Skeletal muscle tissue (tissue), 4 donors: ENCODE data around the gene APOM. TPM values are rescaled to one million over a fixed set of nuclear protein-coding genes. Genes with fewer than 3 reads are reported as not detected.

Experiments used
- H3K27ac ChIP-seq: one replicate; pipeline ENCODE4 v1.7.0; 2013; ENCODE audit warnings: mild to moderate bottlenecking, low read depth, low read length, inconsistent platforms
- H3K27me3 ChIP-seq, 3 donors: one replicate each; pipeline ENCODE4 v1.7.0; 2013; ENCODE audit warnings: low read length in 3 of 3; ENCODE audit not compliant: control insufficient read depth in 3 of 3, insufficient read depth in 3 of 3
- H3K36me3 ChIP-seq, 3 donors: one replicate each; pipeline ENCODE4 v1.7.0; 2013; ENCODE audit warnings: low read length in 3 of 3; ENCODE audit not compliant: control insufficient read depth in 3 of 3, insufficient read depth in 3 of 3
- H3K4me1 ChIP-seq, 3 donors: one replicate each; pipeline ENCODE4 v1.7.0; 2013; ENCODE audit warnings: low read length in 3 of 3, mild to moderate bottlenecking in 3 of 3; ENCODE audit not compliant: control insufficient read depth in 3 of 3, insufficient read depth in 3 of 3
- H3K4me3 ChIP-seq, 3 donors: one replicate each; pipeline ENCODE4 v1.7.0; 2013; ENCODE audit warnings: low read length in 3 of 3
- H3K9ac ChIP-seq, 3 donors: one replicate each; pipeline ENCODE4 v1.7.0; 2013; ENCODE audit warnings: low read length in 3 of 3, mild to moderate bottlenecking in 3 of 3, moderate library complexity in 2 of 3, low read depth in 1 of 3
- H3K9me3 ChIP-seq, 3 donors: one replicate each; pipeline ENCODE4 v1.7.0; 2013; ENCODE audit warnings: low read length in 3 of 3; ENCODE audit not compliant: control insufficient read depth in 3 of 3
- total RNA-seq: library from RNA; depleted of rRNA; stranded (reverse); fragments of >200 nt; gene quantifications from one replicate; pipeline ENCODE4 v1.2.3, GENCODE V29; 2014
- donor health status: Osteomylitis.

Gene APOM
- total RNA-seq, 1 donor from 2014 or later: 1.0 TPM

GRCh38 chr6:31630177-31630934 lies 25.3 kb upstream of the APOM start:
- H3K36me3 ChIP-seq: peaks cover 83 to 92% (median 88%) of the 10 kb centered on the region in 3 donors
- H3K9me3 ChIP-seq: no peaks in the 10 kb centered on the region
- no peaks in the 10 kb centered on the region for H3K27me3 ChIP-seq

DNA sequence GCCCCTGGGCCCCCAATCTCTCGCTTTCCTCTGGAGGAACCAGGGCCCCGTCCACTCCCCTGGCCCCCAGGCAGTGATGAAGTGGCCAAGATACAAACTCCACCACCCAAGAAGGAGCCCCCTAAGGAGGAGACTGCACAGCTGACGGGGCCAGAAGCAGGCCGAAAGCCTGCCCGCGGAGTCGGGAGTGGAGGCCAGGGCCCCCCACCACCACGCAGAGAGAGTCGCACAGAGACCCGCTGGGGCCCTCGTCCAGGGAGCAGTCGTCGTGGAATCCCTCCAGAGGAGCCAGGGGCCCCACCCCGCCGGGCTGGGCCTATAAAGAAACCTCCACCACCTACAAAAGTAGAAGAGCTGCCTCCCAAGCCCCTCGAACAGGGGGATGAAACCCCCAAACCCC lies 24.5 kb upstream of the APOM start:
- H3K27me3 ChIP-seq: no peaks in the 10 kb centered on the region
- H3K9me3 ChIP-seq: no peaks in the 10 kb centered on the region
- H3K4me1 ChIP-seq: no peaks in the 10 kb centered on the region
- H3K36me3 ChIP-seq: peaks cover 83 to 92% (median 88%) of the 10 kb centered on the region in 3 donors
- H3K4me3 ChIP-seq: no peak overlapping the region
- H3K27ac ChIP-seq: no peak overlapping the region
- no peak overlapping the region for H3K9ac ChIP-seq

More at GRCh38 chr6:31630177-31630934, 25.3 kb upstream of the APOM start:
- H3K4me3 ChIP-seq: no peak overlapping the region
- no peak overlapping the region for H3K9ac ChIP-seq
- H3K27ac ChIP-seq: no peak overlapping the region
- no peaks in the 10 kb centered on the region for H3K4me1 ChIP-seq

GRCh38 chr6:31631681-31632278 lies 23.9 kb upstream of the APOM start:
- Histone ChIP-seq H3K4me3 (no peak overlapping the region), H3K27me3 (no peaks in the 10 kb centered on the region), H3K36me3 (peaks cover 84 to 92% (median 88%) of the 10 kb centered on the region in 3 donors), H3K4me1 (no peaks in the 10 kb centered on the region), H3K27ac (no peak overlapping the region), H3K9me3 (no peaks in the 10 kb centered on the region), H3K9ac (no peak overlapping the region)

GRCh38 chr6:31632279-31632946 lies 23.3 kb upstream of the APOM start:
- peak overlapping the region in 1 of 3 donors; percentile 8 for H3K9ac ChIP-seq
- peaks cover 84 to 92% (median 88%) of the 10 kb centered on the region in 3 donors for H3K36me3 ChIP-seq

DNA sequence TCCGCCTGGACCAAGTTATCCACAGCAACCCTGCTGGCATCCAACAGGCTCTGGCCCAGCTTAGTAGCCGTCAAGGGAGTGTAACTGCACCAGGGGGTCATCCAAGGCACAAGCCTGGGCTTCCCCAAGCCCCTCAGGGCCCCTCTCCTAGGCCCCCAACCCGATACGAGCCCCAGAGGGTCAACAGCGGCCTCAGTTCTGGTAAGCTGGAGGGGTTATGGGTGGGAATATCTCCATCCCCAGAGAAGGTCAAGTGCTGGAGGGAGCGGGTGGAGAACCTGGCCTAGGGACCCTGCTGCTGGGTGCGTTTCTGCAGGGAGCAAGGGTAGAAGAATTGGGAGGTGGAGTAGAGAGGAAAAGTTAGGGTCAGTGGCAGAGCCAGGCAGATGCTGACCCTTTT lies 22.2 kb upstream of the APOM start:
- Histone ChIP-seq H3K27me3 (no peaks in the 10 kb centered on the region), H3K36me3 (peaks cover 79 to 88% (median 80%) of the 10 kb centered on the region in 3 donors), H3K4me1 (peaks cover 0 to 6% (median 4%) of the 10 kb centered on the region in 3 donors), H3K4me3 (no peak overlapping the region), H3K9ac (no peak overlapping the region), H3K9me3 (no peaks in the 10 kb centered on the region), H3K27ac (peak overlapping the region; percentile 19)

More at GRCh38 chr6:31632279-31632946, 23.3 kb upstream of the APOM start:
- Histone ChIP-seq H3K27ac (no peak overlapping the region), H3K4me3 (no peak overlapping the region), H3K9me3 (no peaks in the 10 kb centered on the region), H3K4me1 (no peaks in the 10 kb centered on the region), H3K27me3 (no peaks in the 10 kb centered on the region)

GRCh38 chr6:31634131-31634530 lies 21.6 kb upstream of the APOM start:
- Histone ChIP-seq H3K27me3 (no peaks in the 10 kb centered on the region), H3K27ac (no peak overlapping the region), H3K9me3 (no peaks in the 10 kb centered on the region), H3K9ac (no peak overlapping the region), H3K36me3 (peaks cover 76 to 84% (median 80%) of the 10 kb centered on the region in 3 donors), H3K4me3 (no peak overlapping the region), H3K4me1 (peaks cover 0 to 6% (median 4%) of the 10 kb centered on the region in 3 donors)

DNA sequence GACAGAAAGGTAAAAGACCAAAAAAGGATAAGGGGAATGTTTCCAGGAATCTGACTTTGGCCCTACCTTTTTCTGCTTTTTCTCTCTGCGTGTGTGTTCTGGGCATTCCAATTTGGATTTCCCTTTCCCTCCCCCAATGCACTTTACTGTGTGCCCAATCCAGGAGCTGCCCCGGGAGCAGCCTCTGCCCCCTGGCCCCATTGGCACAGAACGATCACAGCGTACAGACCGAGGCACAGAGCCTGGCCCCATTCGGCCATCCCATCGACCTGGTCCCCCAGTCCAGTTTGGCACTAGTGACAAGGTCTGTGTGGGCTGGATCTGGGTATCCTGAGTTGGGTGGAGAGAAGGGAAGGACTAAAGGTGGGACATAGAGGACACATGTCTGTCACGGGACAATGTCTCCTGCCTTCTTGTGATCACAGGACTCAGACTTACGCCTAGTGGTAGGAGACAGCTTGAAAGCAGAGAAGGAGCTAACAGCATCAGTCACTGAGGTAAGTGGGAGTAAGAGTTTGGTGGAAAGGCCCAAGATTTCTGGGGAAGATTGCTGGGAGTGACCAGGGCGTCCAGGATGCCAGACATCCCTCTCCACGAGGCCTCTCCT lies 20.6 kb upstream of the APOM start:
- Histone ChIP-seq H3K4me3 (no peak overlapping the region), H3K27me3 (no peaks in the 10 kb centered on the region), H3K4me1 (peaks cover 0 to 6% (median 4%) of the 10 kb centered on the region in 3 donors), H3K9ac (no peak overlapping the region), H3K9me3 (no peaks in the 10 kb centered on the region), H3K36me3 (peaks cover 76 to 85% (median 80%) of the 10 kb centered on the region in 3 donors), H3K27ac (no peak overlapping the region)

DNA sequence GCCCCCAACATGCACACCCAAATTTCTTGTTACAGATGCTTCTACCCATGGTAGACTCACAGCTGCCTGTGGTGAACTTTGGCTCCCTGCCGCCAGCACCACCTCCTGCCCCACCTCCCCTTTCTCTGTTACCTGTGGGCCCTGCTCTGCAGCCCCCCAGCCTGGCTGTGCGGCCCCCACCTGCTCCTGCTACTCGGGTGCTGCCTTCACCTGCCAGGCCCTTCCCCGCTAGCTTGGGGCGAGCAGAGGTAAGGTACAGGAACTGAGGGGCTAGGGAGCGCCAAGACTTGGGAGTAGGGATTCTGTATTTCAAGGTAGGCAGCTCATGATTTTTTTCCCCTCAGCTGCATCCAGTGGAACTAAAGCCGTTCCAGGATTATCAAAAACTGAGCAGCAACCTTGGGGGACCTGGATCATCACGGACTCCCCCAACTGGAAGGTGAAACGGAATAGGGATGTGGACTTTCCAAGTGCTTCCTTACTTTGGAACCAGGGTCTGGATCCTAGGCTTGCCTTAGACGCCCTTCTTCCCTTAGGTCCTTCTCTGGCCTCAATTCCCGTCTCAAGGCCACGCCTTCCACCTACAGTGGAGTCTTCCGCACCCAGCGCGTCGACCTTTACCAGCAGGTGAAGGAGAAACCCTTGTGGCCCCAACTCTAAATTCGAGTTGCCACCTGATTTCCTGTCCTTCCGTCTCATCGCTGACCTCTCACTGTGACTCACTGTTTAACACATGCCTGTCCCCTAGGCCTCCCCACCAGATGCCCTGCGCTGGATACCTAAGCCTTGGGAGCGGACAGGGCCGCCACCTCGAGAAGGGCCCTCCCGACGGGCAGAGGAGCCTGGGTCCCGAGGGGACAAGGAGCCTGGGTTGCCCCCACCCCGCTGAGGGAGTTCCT lies 18.7 kb upstream of the APOM start:
- Histone ChIP-seq H3K9me3 (no peaks in the 10 kb centered on the region), H3K36me3 (peaks cover 81 to 88% (median 86%) of the 10 kb centered on the region in 3 donors)

DNA sequence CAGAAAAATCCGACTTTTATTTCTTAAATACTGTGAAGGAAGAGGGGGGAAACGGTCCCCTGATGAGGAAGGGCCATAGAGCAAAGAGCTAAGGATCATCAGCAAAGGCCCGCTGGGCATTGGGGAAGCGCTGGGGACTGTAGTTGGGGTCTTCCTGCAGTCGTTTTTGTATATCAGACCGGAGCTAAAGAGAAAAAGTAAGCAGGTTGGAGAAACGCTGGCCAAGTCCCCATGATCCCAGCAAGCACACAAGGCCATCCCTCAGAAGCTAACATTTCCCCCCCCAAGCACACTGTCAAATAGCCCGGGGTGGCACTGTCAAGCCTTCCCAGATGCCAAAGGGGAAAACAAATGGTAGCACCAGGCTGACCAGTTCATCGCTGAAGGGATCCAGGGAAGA lies 16.7 kb upstream of the APOM start:
- no peak overlapping the region for H3K9ac ChIP-seq
- peaks cover 0 to 6% (median 4%) of the 10 kb centered on the region in 3 donors for H3K4me1 ChIP-seq
- H3K36me3 ChIP-seq: peaks cover 81 to 90% (median 88%) of the 10 kb centered on the region in 3 donors
- H3K9me3 ChIP-seq: no peaks in the 10 kb centered on the region
- H3K4me3 ChIP-seq: no peak overlapping the region
- H3K27me3 ChIP-seq: no peaks in the 10 kb centered on the region
- H3K27ac ChIP-seq: peak overlapping the region; percentile 25

More for the DNA sequence above, 18.7 kb upstream of the APOM start:
- H3K27me3 ChIP-seq: no peaks in the 10 kb centered on the region
- peaks cover 0 to 6% (median 4%) of the 10 kb centered on the region in 3 donors for H3K4me1 ChIP-seq
- H3K27ac ChIP-seq: no peak overlapping the region
- H3K4me3 ChIP-seq: no peak overlapping the region
- H3K9ac ChIP-seq: peak overlapping the region in 1 of 3 donors; percentile 9
